ENCODE results near the gene ZSWIM6.

Gene ZSWIM6

DNA sequence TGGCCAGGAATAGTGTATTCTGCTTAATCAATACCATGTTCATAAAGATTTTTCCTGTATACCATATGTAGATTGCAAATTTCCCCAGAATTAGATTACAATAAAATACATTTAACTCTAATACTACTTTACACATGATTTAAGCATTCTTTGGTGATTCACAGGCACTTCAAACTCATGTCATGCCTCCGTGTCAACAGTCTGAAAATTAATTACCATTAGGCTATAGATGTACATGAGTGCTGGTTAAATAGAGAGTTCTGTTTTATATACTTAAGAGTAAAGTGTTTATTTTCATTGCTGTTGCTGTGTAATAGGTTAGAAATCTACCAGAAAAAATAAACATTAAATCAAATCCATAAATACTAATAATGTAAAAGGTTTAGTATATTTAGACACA, 159.8 kb downstream of the ZSWIM6 start:
- in situ Hi-C loops (cut with HindIII; ENCODE audit: low pct_ligation_motif_present, low sequenced_read_pairs), result no loop called here
- H3K27me3 ChIP-seq (replicated peaks), result no peaks in the 10 kb centered on the region
- no peak for DNase-seq
- no peak overlapping the region for H3K27ac ChIP-seq
- H3K4me3 ChIP-seq (ENCODE audit: low read depth, low read length), result no peak overlapping the region
- peaks cover 4% of the 10 kb centered on the region for H3K36me3 ChIP-seq (replicated peaks)
- TF ChIP-seq, protein P1, sequence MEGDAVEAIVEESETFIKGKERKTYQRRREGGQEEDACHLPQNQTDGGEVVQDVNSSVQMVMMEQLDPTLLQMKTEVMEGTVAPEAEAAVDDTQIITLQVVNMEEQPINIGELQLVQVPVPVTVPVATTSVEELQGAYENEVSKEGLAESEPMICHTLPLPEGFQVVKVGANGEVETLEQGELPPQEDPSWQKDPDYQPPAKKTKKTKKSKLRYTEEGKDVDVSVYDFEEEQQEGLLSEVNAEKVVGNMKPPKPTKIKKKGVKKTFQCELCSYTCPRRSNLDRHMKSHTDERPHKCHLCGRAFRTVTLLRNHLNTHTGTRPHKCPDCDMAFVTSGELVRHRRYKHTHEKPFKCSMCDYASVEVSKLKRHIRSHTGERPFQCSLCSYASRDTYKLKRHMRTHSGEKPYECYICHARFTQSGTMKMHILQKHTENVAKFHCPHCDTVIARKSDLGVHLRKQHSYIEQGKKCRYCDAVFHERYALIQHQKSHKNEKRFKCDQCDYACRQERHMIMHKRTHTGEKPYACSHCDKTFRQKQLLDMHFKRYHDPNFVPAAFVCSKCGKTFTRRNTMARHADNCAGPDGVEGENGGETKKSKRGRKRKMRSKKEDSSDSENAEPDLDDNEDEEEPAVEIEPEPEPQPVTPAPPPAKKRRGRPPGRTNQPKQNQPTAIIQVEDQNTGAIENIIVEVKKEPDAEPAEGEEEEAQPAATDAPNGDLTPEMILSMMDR (IDR thresholded peaks at IDR 0.05; ENCODE audit: low read depth, low read length, missing control alignments), result no peak

DNA sequence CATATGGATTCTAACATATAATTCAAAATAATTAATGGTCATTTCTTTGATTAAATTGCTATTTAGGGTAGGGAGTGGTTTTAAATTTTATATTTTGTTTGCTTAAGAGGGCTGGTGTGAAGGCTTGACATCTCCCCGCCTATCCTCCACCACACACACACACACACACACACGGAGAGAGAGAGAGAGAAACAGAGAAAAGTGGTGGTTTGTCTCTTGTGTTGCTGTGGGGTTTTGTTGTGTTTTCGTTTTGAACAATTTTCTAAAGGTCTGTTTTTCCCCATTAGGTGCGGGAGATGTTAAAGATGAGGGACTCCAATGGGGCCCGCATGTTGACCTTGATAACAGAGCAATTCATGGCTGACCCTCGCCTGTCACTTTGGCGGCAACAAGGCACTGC, 161.9 kb downstream of the ZSWIM6 start:
- no peak overlapping the region for H3K4me3 ChIP-seq (ENCODE audit: low read depth, low read length)
- H3K36me3 ChIP-seq (replicated peaks), result peaks cover 4% of the 10 kb centered on the region
- H3K27me3 ChIP-seq (replicated peaks), result no peaks in the 10 kb centered on the region
- no peak overlapping the region for H3K27ac ChIP-seq
- in situ Hi-C loops (cut with HindIII; ENCODE audit: low pct_ligation_motif_present, low sequenced_read_pairs), result no loop called here
- TF ChIP-seq, protein P1 (IDR thresholded peaks at IDR 0.05; ENCODE audit: low read depth, low read length, missing control alignments), result no peak
- DNase-seq, result no peak

DNA sequence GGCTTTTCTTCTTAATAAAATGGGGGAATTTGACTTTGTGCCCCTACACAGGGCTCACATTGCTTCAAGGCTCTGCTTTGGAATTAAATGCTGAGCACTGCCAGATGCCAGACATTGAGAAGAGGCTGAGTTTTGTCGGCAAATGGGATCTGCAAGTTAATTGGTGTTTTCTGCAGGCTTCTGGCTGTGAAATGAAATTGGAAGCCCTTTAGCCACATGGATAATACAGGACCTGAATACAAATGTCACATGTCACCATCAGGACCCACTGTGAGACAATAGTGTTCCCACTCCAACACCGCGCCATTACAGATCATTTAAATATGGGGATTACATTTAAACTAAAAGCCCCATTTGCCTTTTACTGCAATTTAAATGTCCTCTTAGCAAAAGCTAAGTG, 164.4 kb downstream of the ZSWIM6 start:
- no peak overlapping the region for H3K4me3 ChIP-seq (ENCODE audit: low read depth, low read length)
- DNase-seq, result no peak
- H3K27me3 ChIP-seq (replicated peaks), result no peaks in the 10 kb centered on the region
- H3K36me3 ChIP-seq (replicated peaks), result peaks cover 4% of the 10 kb centered on the region
- TF ChIP-seq, protein P1 (IDR thresholded peaks at IDR 0.05; ENCODE audit: low read depth, low read length, missing control alignments), result no peak
- no peak overlapping the region for H3K27ac ChIP-seq
- in situ Hi-C loops (cut with HindIII; ENCODE audit: low pct_ligation_motif_present, low sequenced_read_pairs), result no loop called here

GRCh38 chr5:61496860-61497259, 164.8 kb downstream of the ZSWIM6 start:
- no peak overlapping the region for H3K4me3 ChIP-seq (ENCODE audit: low read depth, low read length)
- no peak overlapping the region for H3K27ac ChIP-seq
- no peak for DNase-seq
- in situ Hi-C loops (cut with HindIII; ENCODE audit: low pct_ligation_motif_present, low sequenced_read_pairs), result no loop called here
- peaks cover 4% of the 10 kb centered on the region for H3K36me3 ChIP-seq (replicated peaks)
- TF ChIP-seq, protein P1 (IDR thresholded peaks at IDR 0.05; ENCODE audit: low read depth, low read length, missing control alignments), result no peak
- no peaks in the 10 kb centered on the region for H3K27me3 ChIP-seq (replicated peaks)

DNA sequence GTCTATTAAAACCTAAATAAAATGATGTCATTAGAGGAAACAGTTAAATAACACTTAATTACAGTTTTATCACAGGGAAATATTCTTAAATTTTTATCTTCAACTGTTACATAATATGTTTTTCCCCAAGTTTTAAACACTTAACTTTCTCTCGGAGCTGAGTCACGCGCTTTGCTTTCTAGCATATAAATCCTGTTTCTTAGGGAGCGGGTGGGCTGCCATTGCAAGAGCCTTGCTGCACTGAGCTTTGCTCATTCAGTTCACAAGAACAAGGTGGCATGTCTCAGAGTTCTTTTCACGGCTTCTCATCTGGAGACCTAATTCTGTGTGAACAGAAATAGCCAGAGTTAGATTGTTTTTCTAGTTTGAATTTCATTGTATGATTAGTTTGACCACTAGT, 166.1 kb downstream of the ZSWIM6 start:
- TF ChIP-seq, protein P1 (IDR thresholded peaks at IDR 0.05; ENCODE audit: low read depth, low read length, missing control alignments), result no peak
- DNase-seq, result no peak
- in situ Hi-C loops (cut with HindIII; ENCODE audit: low pct_ligation_motif_present, low sequenced_read_pairs), result no loop called here
- Histone ChIP-seq H3K36me3 (replicated peaks) (peaks cover 4% of the 10 kb centered on the region), H3K27me3 (replicated peaks) (no peaks in the 10 kb centered on the region), H3K4me3 (ENCODE audit: low read depth, low read length) (no peak overlapping the region), H3K27ac (no peak overlapping the region)

- no peak for DNase-seq
- in situ Hi-C loops (cut with HindIII; ENCODE audit: low pct_ligation_motif_present, low sequenced_read_pairs), result no loop called here
- Histone ChIP-seq H3K4me3 (ENCODE audit: low read depth, low read length) (no peak overlapping the region), H3K27ac (no peak overlapping the region), H3K36me3 (replicated peaks) (no peaks in the 10 kb centered on the region), H3K27me3 (replicated peaks) (no peaks in the 10 kb centered on the region)
- TF ChIP-seq, protein P1 (IDR thresholded peaks at IDR 0.05; ENCODE audit: low read depth, low read length, missing control alignments), result no peak
These were observed 169.9 kb downstream of the ZSWIM6 start for GRCh38 chr5:61501971-61502370.

Measured in brain microvascular endothelial cell (primary cell).